Suprapubic skin (tissue), 4 donors: ENCODE measurements around the gene KBTBD12. TPM values are rescaled to one million over a fixed set of nuclear protein-coding genes. Genes with fewer than 3 reads are reported as not detected.

ENCODE experiments used
- DNase-seq, 2 donors: peaks; one replicate each; pipeline ENCODE4 v3.0.0-alpha.2; 2019; ENCODE audit warnings: low spot score in 2 of 2
- H3K27ac ChIP-seq: fragments of 200-600 bp; sonication (generic); one replicate; pipeline ENCODE4 v1.5.1; 2019
- H3K27me3 ChIP-seq: fragments of 200-600 bp; sonication (generic); one replicate; pipeline ENCODE4 v1.5.1; 2019
- H3K36me3 ChIP-seq: fragments of 200-600 bp; sonication (generic); one replicate; pipeline ENCODE4 v1.5.1; 2019
- H3K4me1 ChIP-seq: fragments of 200-600 bp; sonication (generic); one replicate; pipeline ENCODE4 v1.5.1; 2019
- H3K4me3 ChIP-seq: fragments of 200-600 bp; sonication (generic); one replicate; pipeline ENCODE4 v1.5.1; 2019; ENCODE audit warnings: mild to moderate bottlenecking
- H3K9me3 ChIP-seq: fragments of 200-600 bp; sonication (generic); one replicate; pipeline ENCODE4 v1.5.1; 2019
- CTCF ChIP-seq, 2 donors: fragments of 200-600 bp in 1 of 2; fragments of 450-650 bp in 1 of 2; sonication (generic) in 1 of 2; IDR thresholded peaks; one replicate each; pipeline ENCODE4 v1.5.1; 2016 to 2019; ENCODE audit warnings: antibody characterized with exemption in 2 of 2, mild to moderate bottlenecking in 1 of 2, moderate library complexity in 1 of 2
- EP300 ChIP-seq: sonication (generic); formaldehyde crosslinking; IDR thresholded peaks from one replicate; pipeline ENCODE4 v1.6.1; 2017; ENCODE audit warnings: antibody characterized with exemption
- POLR2A ChIP-seq, 2 donors: fragments of 450-650 bp; IDR thresholded peaks; one replicate each; pipeline ENCODE4 v1.6.1; 2017; ENCODE audit warnings: antibody characterized with exemption in 2 of 2, mild to moderate bottlenecking in 2 of 2, moderate library complexity in 2 of 2
- POLR2AphosphoS5 ChIP-seq, 3 donors: sonication (generic); formaldehyde crosslinking; IDR thresholded peaks; one replicate each; pipeline ENCODE4 v1.6.1; 2017; ENCODE audit warnings: antibody characterized with exemption in 3 of 3
- WGBS: methylation state at CpG from one replicate; pipeline ENCODE4 v1.1.5; 2018; 5-methylcytosine and 5-hydroxymethylcytosine counted together
- total RNA-seq, 4 donors: library from RNA; depleted of rRNA; stranded (reverse); fragments of >200 nt; gene quantifications; one replicate each; pipeline ENCODE4 v1.1.0, GENCODE V29; 2016

Gene KBTBD12
- total RNA-seq, 4 donors from 2014 or later, result 0.72 TPM; not detected in 3

- 92% methylated on average over 9 of the region's 11 CpGs for WGBS
- H3K27ac ChIP-seq, result no peak overlapping the region
- H3K27me3 ChIP-seq, result no peaks in the 10 kb centered on the region
- no peak for DNase-seq
- no peaks in the 10 kb centered on the region for H3K4me1 ChIP-seq
- H3K4me3 ChIP-seq, result no peak overlapping the region
- no peaks in the 10 kb centered on the region for H3K9me3 ChIP-seq
- TF ChIP-seq POLR2A (IDR thresholded peaks at IDR 0.05), result no peak
- no peak for TF ChIP-seq POLR2AphosphoS5 (IDR thresholded peaks at IDR 0.05)
- no peak for TF ChIP-seq EP300
- TF ChIP-seq CTCF (IDR thresholded peaks at IDR 0.05), result no peak
- H3K36me3 ChIP-seq, result no peaks in the 10 kb centered on the region
These were observed 75.4 kb downstream of the KBTBD12 start for GRCh38 chr3:127990461-127990860.

GRCh38 chr3:127991251-127991650 is 76.2 kb downstream of the KBTBD12 start:
- Histone ChIP-seq H3K4me3 (no peak overlapping the region), H3K27ac (no peak overlapping the region), H3K9me3 (no peaks in the 10 kb centered on the region), H3K4me1 (no peaks in the 10 kb centered on the region), H3K36me3 (no peaks in the 10 kb centered on the region), H3K27me3 (no peaks in the 10 kb centered on the region)
- no peak for DNase-seq
- TF ChIP-seq EP300 (no peak), POLR2A (IDR thresholded peaks at IDR 0.05) (no peak), POLR2AphosphoS5 (IDR thresholded peaks at IDR 0.05) (no peak)
- WGBS, result 99% methylated on average over 10 of the region's 12 CpGs

GRCh38 chr3:127991681-127992080 is 76.6 kb downstream of the KBTBD12 start:
- DNase-seq, result no peak
- Histone ChIP-seq H3K4me1 (no peaks in the 10 kb centered on the region), H3K36me3 (no peaks in the 10 kb centered on the region), H3K4me3 (no peak overlapping the region), H3K27ac (no peak overlapping the region), H3K9me3 (no peaks in the 10 kb centered on the region), H3K27me3 (no peaks in the 10 kb centered on the region)
- TF ChIP-seq POLR2A (IDR thresholded peaks at IDR 0.05), result no peak
- no peak for TF ChIP-seq POLR2AphosphoS5 (IDR thresholded peaks at IDR 0.05)
- TF ChIP-seq CTCF (IDR thresholded peaks at IDR 0.05), result no peak
- no peak for TF ChIP-seq EP300
- 87% methylated on average over 6 of the region's 6 CpGs for WGBS

GRCh38 chr3:127992127-127992526 is 77.1 kb downstream of the KBTBD12 start:
- Histone ChIP-seq H3K27ac (no peak overlapping the region), H3K4me3 (no peak overlapping the region), H3K9me3 (no peaks in the 10 kb centered on the region), H3K27me3 (no peaks in the 10 kb centered on the region), H3K36me3 (no peaks in the 10 kb centered on the region), H3K4me1 (no peaks in the 10 kb centered on the region)
- TF ChIP-seq POLR2AphosphoS5 (IDR thresholded peaks at IDR 0.05) (no peak), CTCF (IDR thresholded peaks at IDR 0.05) (no peak), POLR2A (IDR thresholded peaks at IDR 0.05) (no peak), EP300 (no peak)
- DNase-seq, result no peak
- 88% methylated on average over 5 of the region's 5 CpGs for WGBS

GRCh38 chr3:127994011-127994410 is 79.0 kb downstream of the KBTBD12 start:
- DNase-seq, result no peak
- Histone ChIP-seq H3K27me3 (no peaks in the 10 kb centered on the region), H3K36me3 (no peaks in the 10 kb centered on the region), H3K27ac (no peak overlapping the region), H3K4me3 (no peak overlapping the region), H3K9me3 (no peaks in the 10 kb centered on the region), H3K4me1 (no peaks in the 10 kb centered on the region)
- TF ChIP-seq POLR2A (IDR thresholded peaks at IDR 0.05) (no peak), CTCF (IDR thresholded peaks at IDR 0.05) (no peak), POLR2AphosphoS5 (IDR thresholded peaks at IDR 0.05) (no peak), EP300 (no peak)

- 82% methylated on average over 7 of the region's 7 CpGs for WGBS
- Histone ChIP-seq H3K4me1 (no peaks in the 10 kb centered on the region), H3K9me3 (no peaks in the 10 kb centered on the region), H3K4me3 (no peak overlapping the region), H3K27ac (no peak overlapping the region), H3K36me3 (no peaks in the 10 kb centered on the region), H3K27me3 (no peaks in the 10 kb centered on the region)
- DNase-seq, result no peak
- TF ChIP-seq CTCF (IDR thresholded peaks at IDR 0.05), result no peak
- no peak for TF ChIP-seq POLR2A (IDR thresholded peaks at IDR 0.05)
- no peak for TF ChIP-seq POLR2AphosphoS5 (IDR thresholded peaks at IDR 0.05)
- TF ChIP-seq EP300, result no peak
These were observed 82.0 kb downstream of the KBTBD12 start for GRCh38 chr3:127997016-127997415.
